ENCODE measurements around the gene MLIP. TPM values are rescaled to one million over a fixed set of nuclear protein-coding genes. Genes with fewer than 3 reads are reported as not detected.
A peak's percentile ranks its signal among the peaks of the same experiment; 100 is the strongest.

The MLIP gene
- total RNA-seq, 4 donors from 2014 or later: 0.64 to 4.3 (median 2.5) TPM

DNA sequence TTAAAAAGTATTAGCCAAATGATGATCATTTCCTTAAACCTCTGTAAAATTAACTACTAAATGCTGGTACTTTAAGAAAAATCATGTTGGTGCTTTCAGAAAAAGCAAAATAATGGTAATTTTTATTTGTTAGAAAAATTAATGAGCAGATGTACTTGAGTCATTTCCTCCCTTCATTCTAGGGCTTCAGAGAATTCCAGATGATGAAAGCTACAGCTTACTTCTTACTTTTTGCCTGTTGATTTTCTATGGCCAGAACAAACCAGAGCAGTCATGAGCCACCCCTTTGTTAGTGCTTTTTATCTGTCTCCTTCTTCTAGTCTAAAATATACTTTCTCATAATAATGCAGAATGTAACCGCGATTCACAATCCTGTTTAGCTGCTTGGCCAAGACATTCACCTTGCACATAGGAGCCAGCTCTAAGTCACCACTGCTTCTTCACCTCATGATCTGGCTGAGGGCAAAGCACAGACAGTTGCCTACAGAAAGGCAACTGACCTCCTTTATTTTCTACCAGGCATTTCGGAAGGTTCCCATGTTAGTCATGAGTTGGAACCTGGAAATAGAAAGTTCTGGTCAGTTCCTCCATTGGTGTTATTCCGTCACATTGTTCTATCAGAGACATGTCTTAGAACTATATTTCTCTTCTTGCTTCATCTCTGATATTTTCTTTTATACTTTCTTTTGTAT, 153.5 kb downstream of the MLIP start:
- DNase-seq: no peak
- Histone ChIP-seq H3K36me3 (no peaks in the 10 kb centered on the region), H3K4me3 (no peak overlapping the region), H3K4me1 (no peaks in the 10 kb centered on the region), H3K9me3 (no peaks in the 10 kb centered on the region), H3K27me3 (no peaks in the 10 kb centered on the region), H3K27ac (no peak overlapping the region)
- intact Hi-C loops (cut with DNase I): no loop called here
- WGBS, 2 donors: 84 to 95% methylated on average over 4 of the region's 4 CpGs
- TF ChIP-seq CTCF (IDR thresholded peaks at IDR 0.05): no peak

- intact Hi-C loops (cut with DNase I): no loop called here
- DNase-seq: no peak
- H3K27ac ChIP-seq: no peak overlapping the region
- no peak overlapping the region for H3K4me3 ChIP-seq
- no peaks in the 10 kb centered on the region for H3K4me1 ChIP-seq
- H3K27me3 ChIP-seq: no peaks in the 10 kb centered on the region
- H3K9me3 ChIP-seq: no peaks in the 10 kb centered on the region
- WGBS, 2 donors: 82 to 84% methylated on average over 5 of the region's 5 CpGs
- TF ChIP-seq CTCF (IDR thresholded peaks at IDR 0.05) (no peak), POLR2A (IDR thresholded peaks at IDR 0.05) (no peak)
- H3K36me3 ChIP-seq: no peaks in the 10 kb centered on the region
Measured at GRCh38 chr6:54266400-54266923, 155.2 kb downstream of the MLIP start.

GRCh38 chr6:54267798-54268197, 156.6 kb downstream of the MLIP start:
- 60 to 73% methylated on average over 2 of the region's 2 CpGs for WGBS, 2 donors
- H3K27me3 ChIP-seq: no peaks in the 10 kb centered on the region
- no peaks in the 10 kb centered on the region for H3K4me1 ChIP-seq
- intact Hi-C loops (cut with DNase I): no loop called here
- no peak overlapping the region for H3K27ac ChIP-seq
- H3K9me3 ChIP-seq: no peaks in the 10 kb centered on the region
- no peak for DNase-seq
- peak in 3 of 6 experiments; percentile 22 to 51 (median 25) for TF ChIP-seq CTCF (IDR thresholded peaks at IDR 0.05)
- no peak for TF ChIP-seq POLR2A (IDR thresholded peaks at IDR 0.05)
- H3K36me3 ChIP-seq: no peaks in the 10 kb centered on the region
- H3K4me3 ChIP-seq: no peak overlapping the region

DNA sequence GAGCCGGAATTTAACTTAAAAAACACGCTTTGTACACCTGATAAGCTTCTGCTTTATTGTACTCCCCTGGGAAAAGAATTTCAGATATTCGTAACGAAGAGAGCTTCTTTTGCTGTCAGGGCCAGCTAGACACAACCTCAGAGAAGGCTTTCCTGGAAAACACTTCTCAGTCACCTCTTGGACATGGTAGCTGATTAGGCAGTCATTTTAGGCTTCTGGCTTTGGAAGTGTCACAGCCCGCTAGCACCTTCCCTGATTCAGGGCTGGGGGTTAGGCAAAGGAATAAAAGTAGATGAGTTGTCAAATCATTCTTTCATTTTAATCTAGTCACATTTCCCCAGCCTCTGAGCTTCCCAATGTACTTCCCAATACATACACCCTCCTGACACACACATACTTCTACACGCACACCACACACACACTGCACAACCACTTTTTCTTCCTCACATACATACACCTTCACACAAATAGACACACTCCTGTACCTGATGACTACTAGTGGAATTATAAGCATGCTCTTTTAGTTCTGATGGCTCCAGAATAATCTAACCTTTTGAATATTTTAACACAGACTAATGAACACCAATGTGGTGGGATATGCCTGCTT, 162.1 kb downstream of the MLIP start:
- H3K36me3 ChIP-seq: no peaks in the 10 kb centered on the region
- no peaks in the 10 kb centered on the region for H3K4me1 ChIP-seq
- H3K27me3 ChIP-seq: no peaks in the 10 kb centered on the region
- H3K27ac ChIP-seq: no peak overlapping the region
- WGBS, 2 donors: 85 to 93% methylated on average over 6 of the region's 6 CpGs
- no peak for TF ChIP-seq POLR2A (IDR thresholded peaks at IDR 0.05)
- TF ChIP-seq CTCF (IDR thresholded peaks at IDR 0.05): no peak
- no peak for DNase-seq
- H3K9me3 ChIP-seq: no peaks in the 10 kb centered on the region
- H3K4me3 ChIP-seq: no peak overlapping the region
- intact Hi-C loops (cut with DNase I): no loop called here

- Histone ChIP-seq H3K27ac (no peak overlapping the region), H3K4me1 (no peaks in the 10 kb centered on the region), H3K4me3 (no peak overlapping the region), H3K36me3 (no peaks in the 10 kb centered on the region), H3K9me3 (no peaks in the 10 kb centered on the region), H3K27me3 (no peaks in the 10 kb centered on the region)
- DNase-seq: no peak
- intact Hi-C loops (cut with DNase I): no loop called here
- TF ChIP-seq CTCF (IDR thresholded peaks at IDR 0.05) (no peak), POLR2A (IDR thresholded peaks at IDR 0.05) (no peak)
Measured at GRCh38 chr6:54274383-54274782, 163.1 kb downstream of the MLIP start.
